ENCODE data around the gene CREBBP.

DNA sequence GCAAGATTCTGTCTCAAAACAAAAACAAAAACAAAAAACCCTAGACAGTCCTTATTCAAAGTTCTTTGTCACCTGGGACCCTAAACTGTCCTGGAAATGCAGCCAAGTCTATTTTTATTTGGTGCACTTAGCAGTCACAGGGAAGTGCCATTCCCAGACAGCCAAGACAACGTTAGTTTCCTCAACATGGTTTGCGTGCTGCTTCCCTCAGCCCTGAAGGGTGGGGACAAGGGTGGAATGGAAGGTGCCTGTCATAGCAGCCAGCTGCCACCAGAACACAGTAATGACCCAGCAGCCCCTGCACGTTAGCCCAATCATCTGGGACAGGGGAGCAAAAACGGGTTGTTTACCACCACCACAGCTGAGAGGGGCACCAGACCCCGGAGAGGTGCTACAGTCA, 16.9 kb downstream of the CREBBP start:
- TF ChIP-seq, protein P1, sequence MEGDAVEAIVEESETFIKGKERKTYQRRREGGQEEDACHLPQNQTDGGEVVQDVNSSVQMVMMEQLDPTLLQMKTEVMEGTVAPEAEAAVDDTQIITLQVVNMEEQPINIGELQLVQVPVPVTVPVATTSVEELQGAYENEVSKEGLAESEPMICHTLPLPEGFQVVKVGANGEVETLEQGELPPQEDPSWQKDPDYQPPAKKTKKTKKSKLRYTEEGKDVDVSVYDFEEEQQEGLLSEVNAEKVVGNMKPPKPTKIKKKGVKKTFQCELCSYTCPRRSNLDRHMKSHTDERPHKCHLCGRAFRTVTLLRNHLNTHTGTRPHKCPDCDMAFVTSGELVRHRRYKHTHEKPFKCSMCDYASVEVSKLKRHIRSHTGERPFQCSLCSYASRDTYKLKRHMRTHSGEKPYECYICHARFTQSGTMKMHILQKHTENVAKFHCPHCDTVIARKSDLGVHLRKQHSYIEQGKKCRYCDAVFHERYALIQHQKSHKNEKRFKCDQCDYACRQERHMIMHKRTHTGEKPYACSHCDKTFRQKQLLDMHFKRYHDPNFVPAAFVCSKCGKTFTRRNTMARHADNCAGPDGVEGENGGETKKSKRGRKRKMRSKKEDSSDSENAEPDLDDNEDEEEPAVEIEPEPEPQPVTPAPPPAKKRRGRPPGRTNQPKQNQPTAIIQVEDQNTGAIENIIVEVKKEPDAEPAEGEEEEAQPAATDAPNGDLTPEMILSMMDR (IDR thresholded peaks at IDR 0.05), result no peak
- no peak for TF ChIP-seq POLR2A (IDR thresholded peaks at IDR 0.05)
